GM12878 (cell line): ENCODE data around the gene SH2B2. TPM values are rescaled to one million over a fixed set of nuclear protein-coding genes. Genes with fewer than 3 reads are reported as not detected.

Experiments
- ATAC-seq: fragments of 200-7000 bp; cut with Tn5 transposase; 3 replicates; pipeline ENCODE4 v1.9.1; 2020; ENCODE audit warnings: mild to moderate bottlenecking, moderate library complexity
- BruUV-seq: library from RNA; stranded (reverse); fragments of 400-500 nt; replicated peaks from 2 replicates; lab custom pipeline; 2021; lab: Mats Ljungman, UMichigan
- CTCF ChIA-PET: fragments of 300-600 bp; sonication (Branson Sonifier 250); formaldehyde crosslinking; extraction: SDS; loops from one replicate; lab custom pipeline; 2021; ENCODE audit warnings: inconsistent platforms; lab: Yijun Ruan, JAX
- POLR2A ChIA-PET: fragments of 350-600 bp; formaldehyde crosslinking; extraction: SDS; loops from one replicate; lab custom pipeline; 2021; ENCODE audit warnings: inconsistent platforms; lab: Charles Lee
- RAD21 ChIA-PET: fragments of 300-600 bp; sonication (Branson Sonifier 250); formaldehyde crosslinking; loops from one replicate; lab custom pipeline; 2023; ENCODE audit warnings: antibody characterized with exemption; ENCODE audit not compliant: unreplicated experiment; lab: Charles Lee
- SMC1A ChIA-PET: fragments of 300-600 bp; sonication (Branson Sonifier 250); formaldehyde crosslinking; loops from one replicate; lab custom pipeline; 2023; ENCODE audit not compliant: unreplicated experiment, uncharacterized antibody; lab: Charles Lee
- DNase-seq: peaks from one replicate; pipeline ENCODE4 v3.0.0-alpha.2; 2011; ENCODE audit warnings: low read depth, low spot score
- FAIRE-seq: peaks from 3 replicates; lab custom pipeline; 2011; peaks lifted over from hg19 to GRCh38; lab: Jason Lieb, UNC
- H2AFZ ChIP-seq: 2 replicates; pipeline ENCODE4 v1.6.0; 2011; ENCODE audit warnings: low read depth, low read length, control low read depth; ENCODE audit not compliant: control insufficient read depth
- H3K27ac ChIP-seq: 2 replicates; pipeline ENCODE4 v1.5.1; 2011; ENCODE audit warnings: control low read depth; ENCODE audit not compliant: control insufficient read depth, insufficient read depth
- H3K27me3 ChIP-seq, 2 experiments: replicated peaks in 1 of 2; 2 replicates each; pipeline versions ENCODE4 v1.6.0 to v1.6.1; 2011; ENCODE audit warnings: low read length in 1 of 2; ENCODE audit not compliant: control insufficient read depth in 2 of 2, insufficient read depth in 2 of 2
- H3K36me3 ChIP-seq, 2 experiments: 2 replicates each; pipeline ENCODE4 v1.5.1; 2011; ENCODE audit warnings: low read length in 1 of 2; ENCODE audit not compliant: control insufficient read depth in 2 of 2, insufficient read depth in 2 of 2
- H3K4me1 ChIP-seq: 2 replicates; pipeline ENCODE4 v1.6.1; 2011; ENCODE audit warnings: mild to moderate bottlenecking, low read length, moderate library complexity, mixed read lengths; ENCODE audit not compliant: control insufficient read depth, insufficient read depth
- H3K4me2 ChIP-seq: 2 replicates; pipeline ENCODE4 v1.6.0; 2011; ENCODE audit warnings: control low read depth; ENCODE audit not compliant: control insufficient read depth, insufficient read depth
- H3K4me3 ChIP-seq: fragments of 200-600 bp; sonication (generic); 2 replicates; pipeline ENCODE4 v1.5.1; 2016
- H3K79me2 ChIP-seq: 2 replicates; pipeline ENCODE4 v1.6.0; 2011; ENCODE audit warnings: low read length; ENCODE audit not compliant: control insufficient read depth, insufficient read depth
- H3K9ac ChIP-seq: 2 replicates; pipeline ENCODE4 v1.8.0; 2011; ENCODE audit warnings: low read length, control low read depth, mixed read lengths; ENCODE audit not compliant: control insufficient read depth, insufficient read depth
- H3K9me3 ChIP-seq: replicated peaks from 3 replicates; pipeline ENCODE4 v1.5.1; 2011; ENCODE audit warnings: mild to moderate bottlenecking, low read length; ENCODE audit not compliant: control insufficient read depth, insufficient read depth
- H4K20me1 ChIP-seq: 2 replicates; pipeline ENCODE4 v1.6.0; 2011; ENCODE audit not compliant: control insufficient read depth, insufficient read depth
- CTCF ChIP-seq, 3 experiments: IDR thresholded peaks in 2 of 3; conservative IDR thresholded peaks in 1 of 3; 2 replicates each; pipeline ENCODE4 v1.5.1; 2011; ENCODE audit warnings: low read depth in 3 of 3, low read length in 3 of 3, mild to moderate bottlenecking in 3 of 3, control low read depth in 2 of 3, moderate library complexity in 2 of 3, inconsistent platforms in 1 of 3, mixed read lengths in 1 of 3; ENCODE audit not compliant: control insufficient read depth in 2 of 3, insufficient read depth in 1 of 3; ENCODE audit errors: extremely low read depth in 1 of 3
- GABPA ChIP-seq: IDR thresholded peaks from 2 replicates; pipeline ENCODE4 v1.6.1; 2014; ENCODE audit warnings: antibody characterized with exemption, low read depth, mild to moderate bottlenecking, inconsistent platforms
- IKZF1 ChIP-seq: fragments of 450-650 bp; conservative IDR thresholded peaks from 2 replicates; pipeline ENCODE4 v1.6.1; 2017; ENCODE audit warnings: antibody characterized with exemption, mild to moderate bottlenecking
- KLF5 ChIP-seq: fragments of 450-650 bp; IDR thresholded peaks from 2 replicates; pipeline ENCODE4 v1.6.1; 2014; ENCODE audit warnings: mild to moderate bottlenecking; ENCODE audit not compliant: partially characterized antibody
- MXI1 ChIP-seq: fragments of 150-350 bp; IDR thresholded peaks from 2 replicates; pipeline ENCODE4 v1.6.1; 2011; ENCODE audit warnings: low read depth, mild to moderate bottlenecking, inconsistent platforms, low read length, improper control_type of control experiment
- RELB ChIP-seq: fragments of 450-650 bp; IDR thresholded peaks from 2 replicates; pipeline ENCODE4 v1.6.1; 2017; ENCODE audit warnings: low read depth, mild to moderate bottlenecking, moderate library complexity
- SIN3A ChIP-seq: IDR thresholded peaks from 2 replicates; pipeline ENCODE4 v1.6.1; 2012; ENCODE audit warnings: low read depth, low read length, improper control_type of control experiment
- SKIL ChIP-seq: fragments of 450-650 bp; IDR thresholded peaks from 2 replicates; pipeline ENCODE4 v1.6.1; 2017; ENCODE audit warnings: mild to moderate bottlenecking, low read depth, inconsistent platforms; ENCODE audit not compliant: poor library complexity, severe bottlenecking
- STAT1 ChIP-seq: fragments of 450-650 bp; conservative IDR thresholded peaks from 2 replicates; pipeline ENCODE4 v1.6.1; 2014; ENCODE audit warnings: antibody characterized with exemption, mild to moderate bottlenecking
- WGBS: methylation state at CpG from one replicate; pipeline ENCODE4 v1.1.6; 2016; ENCODE audit warnings: low lambda C conversion rate; ENCODE audit not compliant: insufficient replicate concordance, insufficient coverage; ENCODE audit errors: missing lambda C conversion rate; 5-methylcytosine and 5-hydroxymethylcytosine counted together
- in situ Hi-C: fragments of 300-500 bp; cut with MboI; formaldehyde crosslinking; loops from 9 replicates; pipeline ENCODE4 v1.14.3; 2018; ENCODE audit warnings: mixed read lengths
- intact Hi-C: fragments of 100-400 bp; cut with micrococcal nuclease; formaldehyde crosslinking; loops from one replicate; pipeline ENCODE4 v1.14.2; 2022; ENCODE audit not compliant: unreplicated experiment
- polyA plus RNA-seq, 11 experiments: library from polyadenylated mRNA; depleted of rRNA in 4 of 11; unstranded in 6 of 11; stranded (reverse) in 5 of 11; fragments of >200 nt; fragmentation: Nextera tagmentation in 4 of 11; fragmentation: Illumina TruSeq in 1 of 11; extraction: Ambion mirVana in 4 of 11; extraction: Trizol in 1 of 11; gene quantifications; 1 replicate in 1 of 11; 2 replicates in 10 of 11; pipeline versions ENCODE4 v1.2.1 to v1.2.3, GENCODE V29; 2011 to 2016; ENCODE audit warnings: inconsistent platforms in 2 of 11, missing spikeins in 2 of 11, low read depth in 1 of 11
- total RNA-seq, 4 experiments: library from RNA; depleted of rRNA in 3 of 4; stranded (reverse); fragments of >200 nt in 3 of 4; fragmentation: Illumina TruSeq in 1 of 4; extraction: Trizol in 1 of 4; gene quantifications; 2 replicates each; pipeline versions ENCODE4 v1.2.1 to v1.2.3, GENCODE V29; 2013 to 2021

SH2B2 gene
- total and polyA plus RNA-seq, 10 of the 15 experiments (the other 5 are each of a cell fraction or from before 2014, with no cell fraction given): 0.13 to 55.1 (median 7.4) TPM; not detected in 1

GRCh38 chr7:102287981-102288278, 1.3 kb downstream of the SH2B2 start (continued):
- TF ChIP-seq SKIL (no peak), KLF5 (no peak), IKZF1 (peak; percentile 32; the same call in 1 of the 2 replicates), STAT1 (no peak), RELB (0 out of 2 replicates have a peak, but pooled peaks have one; percentile 10)

- H2AFZ ChIP-seq: no peak overlapping the region
- H3K27ac ChIP-seq: peak overlapping the region; percentile 70
- BruUV-seq: TSS peak; percentile 55
- ChIA-PET CTCF (interaction anchor here (0.6 to 5.7 kb wide), 15 partner anchors 8 to 405 kb away, joined by 3 to 62 read pairs (median 5); partner anchors contain the start of gene PRKRIP1), POLR2A (interaction anchor here (1.1 to 3.9 kb wide), 6 partner anchors 10 to 107 kb away, joined by 3 to 34 read pairs (median 4); partner anchors contain the start of gene PRKRIP1), SMC1A (interaction anchor here (0.6 to 6.8 kb wide), 11 partner anchors 16 to 178 kb away, joined by 3 to 91 read pairs (median 5); no protein-coding TSS in a partner anchor), RAD21 (interaction anchor here (1.0 to 6.0 kb wide), 9 partner anchors 8 to 107 kb away, joined by 3 to 121 read pairs (median 6); partner anchors contain the start of gene PRKRIP1)
- peak overlapping the region; percentile 67 for H3K4me3 ChIP-seq
- H3K36me3 ChIP-seq: no peaks in the 10 kb centered on the region; a peak in 1 of 4 replicates
- peak overlapping the region; percentile 75 for H3K4me2 ChIP-seq
- DNase-seq: no peak
- no peaks in the 10 kb centered on the region for H3K27me3 ChIP-seq
- H4K20me1 ChIP-seq: no peaks in the 10 kb centered on the region
- ATAC-seq: peak; percentile 7; the same call in 1 of the 3 replicates
- intact Hi-C loops: loop anchor here (5.0 kb wide), 1 partner anchor 179 kb away; no protein-coding TSS in a partner anchor
- 1% methylated on average over 10 of the region's 10 CpGs for WGBS
- in situ Hi-C loops: loop anchor here (5.0 kb wide), 1 partner anchor 164 kb away; no protein-coding TSS in a partner anchor
- peak; percentile 47 for FAIRE-seq
- TF ChIP-seq CTCF (IDR thresholded peaks at IDR 0.05 in 2 of 3, conservative IDR thresholded peaks at IDR 0.05 in 1 of 3; ENCODE audit: control insufficient read depth in 2 of 3, extremely low read depth in 1 of 3, insufficient read depth in 1 of 3, low read depth in 3 of 3, low read length in 3 of 3) (peak; percentile 35 to 46 (median 41); a peak in 5 of 6 replicates), SIN3A (0 out of 2 replicates have a peak, but pooled peaks have one; percentile 22), GABPA (no peak), MXI1 (peak; percentile 31; the same call in 1 of the 2 replicates)
- H3K79me2 ChIP-seq: peaks cover 57% of the 10 kb centered on the region
- peak overlapping the region; percentile 72 for H3K9ac ChIP-seq
- H3K9me3 ChIP-seq: no peaks in the 10 kb centered on the region
- peaks cover 64% of the 10 kb centered on the region for H3K4me1 ChIP-seq
Observed at GRCh38 chr7:102288285-102288930, 1.7 kb downstream of the SH2B2 start.
